GM23338 (cell line): ENCODE measurements around the gene STRN4.

Experiments
- EZH2 ChIP-seq: fragments of 200-600 bp; sonication (generic); IDR thresholded peaks from one replicate; pipeline ENCODE4 v1.8.0; 2017; ENCODE audit warnings: antibody characterized with exemption, mild to moderate bottlenecking, low read depth; ENCODE audit not compliant: unreplicated experiment
- POLR2AphosphoS5 ChIP-seq: IDR thresholded peaks from 2 replicates; pipeline ENCODE4 v1.6.1; 2016; ENCODE audit warnings: antibody characterized with exemption, low read depth

GRCh38 chr19:46717716-46718143, 28.5 kb downstream of the STRN4 start:
- no peak for TF ChIP-seq POLR2AphosphoS5
- no peak for TF ChIP-seq EZH2
